ENCODE measurements around the gene PLAAT2.

DNA sequence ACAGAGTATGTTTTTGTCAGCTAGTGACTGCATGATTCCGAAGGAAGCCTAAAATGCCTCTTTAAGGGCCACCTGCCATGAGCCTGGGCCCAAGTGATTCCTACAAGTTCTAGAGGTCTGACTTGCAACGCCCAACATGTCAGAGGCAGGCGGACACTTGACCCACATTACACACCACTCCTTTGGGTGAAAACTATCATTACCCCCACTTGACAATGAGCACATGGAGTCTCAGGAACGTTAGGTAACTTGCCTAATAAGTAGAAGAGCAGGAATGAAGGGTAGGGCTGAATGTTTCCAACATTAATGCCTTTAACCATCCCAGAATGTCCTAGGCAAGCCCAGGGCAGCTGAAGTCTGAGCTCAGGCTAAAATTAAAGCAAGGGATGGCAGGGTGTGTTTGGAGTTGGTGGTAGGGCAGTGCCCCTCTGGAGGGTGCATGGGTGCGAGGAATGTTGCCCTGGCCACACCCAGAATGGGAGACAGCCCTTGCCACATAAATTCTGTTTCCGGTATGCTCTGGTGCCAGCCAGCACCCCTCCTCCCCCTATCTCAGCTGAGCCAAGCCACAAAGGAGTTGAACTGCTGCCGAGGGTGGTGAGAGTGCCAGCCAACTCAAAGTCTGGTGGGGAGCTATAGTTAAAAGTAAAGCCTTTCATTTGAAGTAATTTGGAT, 2.5 kb downstream of the PLAAT2 start:
- TF ChIP-seq POLR2A (IDR thresholded peaks at IDR 0.05) (no peak), CTCF (IDR thresholded peaks at IDR 0.05) (no peak)
